NB4 (cell line): ENCODE data around the gene NAT16.

Experiments used
- DNase-seq: peaks from one replicate; pipeline ENCODE4 v3.0.0; 2010; ENCODE audit warnings: low read depth
- H3K4me3 ChIP-seq: one replicate; pipeline ENCODE4 v1.5.1; 2011; ENCODE audit warnings: mild to moderate bottlenecking, low read depth, low read length, moderate library complexity
- MAX ChIP-seq: IDR thresholded peaks from 2 replicates; pipeline ENCODE4 v1.6.1; 2011; ENCODE audit warnings: low read depth, low read length
- MYC ChIP-seq: IDR thresholded peaks from 2 replicates; pipeline ENCODE4 v1.6.1; 2011; ENCODE audit warnings: low read depth, low read length
- POLR2A ChIP-seq: IDR thresholded peaks from 2 replicates; pipeline ENCODE4 v1.6.1; 2011; ENCODE audit warnings: mild to moderate bottlenecking; ENCODE audit not compliant: insufficient read length; ENCODE audit errors: extremely low read depth
- TF ChIP-seq, protein P1 (sequence below): IDR thresholded peaks from one replicate; pipeline ENCODE4 v1.5.1; 2012; ENCODE audit warnings: low read depth, low read length

Gene NAT16

GRCh38 chr7:101180130-101180755, at the start of gene NAT16:
Gene NAT16, minus strand, starts transcription at chr7:101180293. Its CDS starts 5,486 bp downstream, at chr7:101174807.
- H3K4me3 ChIP-seq, result no peak within 1 kb of the TSS
- peak; percentile 9 for DNase-seq
- TF ChIP-seq MAX, result no peak
- no peak for TF ChIP-seq POLR2A
- TF ChIP-seq, protein P1, sequence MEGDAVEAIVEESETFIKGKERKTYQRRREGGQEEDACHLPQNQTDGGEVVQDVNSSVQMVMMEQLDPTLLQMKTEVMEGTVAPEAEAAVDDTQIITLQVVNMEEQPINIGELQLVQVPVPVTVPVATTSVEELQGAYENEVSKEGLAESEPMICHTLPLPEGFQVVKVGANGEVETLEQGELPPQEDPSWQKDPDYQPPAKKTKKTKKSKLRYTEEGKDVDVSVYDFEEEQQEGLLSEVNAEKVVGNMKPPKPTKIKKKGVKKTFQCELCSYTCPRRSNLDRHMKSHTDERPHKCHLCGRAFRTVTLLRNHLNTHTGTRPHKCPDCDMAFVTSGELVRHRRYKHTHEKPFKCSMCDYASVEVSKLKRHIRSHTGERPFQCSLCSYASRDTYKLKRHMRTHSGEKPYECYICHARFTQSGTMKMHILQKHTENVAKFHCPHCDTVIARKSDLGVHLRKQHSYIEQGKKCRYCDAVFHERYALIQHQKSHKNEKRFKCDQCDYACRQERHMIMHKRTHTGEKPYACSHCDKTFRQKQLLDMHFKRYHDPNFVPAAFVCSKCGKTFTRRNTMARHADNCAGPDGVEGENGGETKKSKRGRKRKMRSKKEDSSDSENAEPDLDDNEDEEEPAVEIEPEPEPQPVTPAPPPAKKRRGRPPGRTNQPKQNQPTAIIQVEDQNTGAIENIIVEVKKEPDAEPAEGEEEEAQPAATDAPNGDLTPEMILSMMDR, result no peak
- no peak for TF ChIP-seq MYC

DNA sequence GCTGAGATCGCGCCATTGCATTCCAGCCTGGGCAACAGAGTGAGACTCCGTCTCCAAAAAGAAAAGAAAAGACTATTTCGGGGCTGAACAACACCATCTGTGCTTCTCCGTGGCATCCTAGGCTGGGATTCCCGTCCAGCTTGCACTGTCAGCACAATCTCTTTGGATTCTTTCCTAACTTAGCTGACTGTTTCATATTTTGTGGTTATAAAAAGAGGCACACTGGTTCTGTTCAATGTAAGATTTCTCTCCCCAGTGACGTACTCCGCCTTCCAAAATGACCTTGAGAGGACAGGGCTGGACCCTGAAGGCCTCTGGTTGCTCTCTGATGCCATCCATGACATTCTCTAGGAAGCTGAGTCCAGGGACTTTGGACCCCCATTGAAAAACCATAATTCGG, 46.6 kb upstream of the NAT16 start:
- no peak for DNase-seq
- no peak overlapping the region for H3K4me3 ChIP-seq
- TF ChIP-seq, protein P1, result no peak
- TF ChIP-seq MYC (no peak), POLR2A (no peak), MAX (no peak)

DNA sequence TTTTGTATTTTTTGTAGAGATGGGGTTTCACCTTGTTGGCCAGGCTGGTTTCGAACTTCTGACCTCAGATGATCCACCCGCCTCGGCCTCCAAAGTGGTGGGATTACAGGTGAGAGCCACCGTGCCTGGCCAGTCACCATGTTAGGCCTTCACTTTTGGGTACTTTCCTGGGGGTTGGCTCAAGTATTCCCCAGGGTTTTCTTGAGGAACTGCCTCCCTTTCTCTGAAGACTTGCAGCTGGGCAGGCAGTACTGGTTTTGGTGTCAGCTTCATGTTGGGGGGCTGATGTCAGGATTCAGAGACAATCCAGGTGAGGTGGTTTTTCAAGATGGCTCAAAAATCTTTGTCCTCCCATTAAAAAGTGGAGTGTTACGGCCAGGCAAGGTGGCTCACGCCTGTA, 45.6 kb upstream of the NAT16 start:
- no peak overlapping the region for H3K4me3 ChIP-seq
- no peak for TF ChIP-seq MAX
- TF ChIP-seq, protein P1, result no peak
- no peak for TF ChIP-seq MYC
- TF ChIP-seq POLR2A, result no peak
- DNase-seq, result no peak

- no peak overlapping the region for H3K4me3 ChIP-seq
- DNase-seq, result no peak
- TF ChIP-seq, protein P1, result no peak
- TF ChIP-seq MYC (no peak), MAX (no peak), POLR2A (no peak)
These were observed 43.4 kb upstream of the NAT16 start for GRCh38 chr7:101223528-101223927.

- no peak for DNase-seq
- no peak overlapping the region for H3K4me3 ChIP-seq
- TF ChIP-seq, protein P1, result no peak
- TF ChIP-seq POLR2A (no peak), MYC (no peak), MAX (no peak)
These were observed 42.3 kb upstream of the NAT16 start for GRCh38 chr7:101222275-101222830.

DNA sequence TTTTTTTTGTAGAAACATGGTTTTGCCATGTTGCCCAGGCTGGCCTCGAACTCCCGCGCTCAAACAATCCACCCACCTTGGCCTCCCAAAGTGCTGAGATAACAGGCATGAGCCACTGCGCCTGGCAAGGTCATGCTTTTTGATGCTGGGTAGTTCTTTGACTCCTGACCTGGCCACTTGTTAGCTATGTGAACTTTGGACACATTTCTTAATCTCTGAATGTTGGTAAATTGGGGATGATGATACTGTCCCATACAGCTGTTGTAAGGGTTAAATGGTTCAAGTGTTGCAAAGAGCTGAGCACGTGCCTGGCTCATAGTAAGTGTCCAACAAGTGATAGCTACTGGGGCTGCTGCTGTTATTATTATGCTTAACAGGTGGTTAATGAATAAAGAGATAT, 40.2 kb upstream of the NAT16 start:
- TF ChIP-seq MAX, result no peak
- TF ChIP-seq, protein P1, result no peak
- no peak for TF ChIP-seq MYC
- TF ChIP-seq POLR2A, result no peak
- DNase-seq, result no peak
- H3K4me3 ChIP-seq, result no peak overlapping the region
